ENCODE data around the gene SLC47A2.

Gene SLC47A2

DNA sequence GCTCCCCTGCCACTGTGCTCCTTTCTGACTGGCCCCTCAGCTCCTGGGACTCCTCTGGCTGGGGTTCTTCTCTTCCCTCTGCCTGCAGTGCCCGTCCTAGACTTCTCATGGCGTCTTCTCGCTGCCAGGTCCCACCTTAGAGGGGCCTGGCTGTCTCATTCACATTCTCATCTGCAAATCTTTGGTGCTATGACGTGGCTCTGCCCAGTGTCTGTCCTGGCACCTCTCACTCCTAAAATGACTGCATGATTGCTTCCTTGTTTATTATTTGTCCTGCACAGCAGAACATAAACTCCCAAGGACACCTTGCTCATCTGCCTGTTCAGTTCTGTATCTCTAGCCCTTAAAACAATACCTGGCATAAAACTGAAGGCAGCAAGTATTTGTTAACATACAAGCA lies 86.3 kb downstream of the SLC47A2 start:
- Histone ChIP-seq H3K36me3 (ENCODE audit: insufficient read depth, low read length) (no peaks in the 10 kb centered on the region), H3K27me3 (ENCODE audit: insufficient read depth, low read length, poor library complexity, severe bottlenecking) (no peaks in the 10 kb centered on the region), H3K9me3 (ENCODE audit: insufficient read depth, low read depth, low read length) (no peaks in the 10 kb centered on the region), H2AFZ (ENCODE audit: low read length) (no peak overlapping the region), H4K20me1 (ENCODE audit: insufficient read depth, low read length, poor library complexity, severe bottlenecking) (no peaks in the 10 kb centered on the region), H3K4me3 (ENCODE audit: low read length, poor library complexity, severe bottlenecking) (no peak overlapping the region), H3K4me1 (ENCODE audit: insufficient read depth, low read length, poor library complexity, severe bottlenecking) (no peaks in the 10 kb centered on the region), H3K4me2 (ENCODE audit: low read depth, low read length, poor library complexity, severe bottlenecking) (no peak overlapping the region), H3K79me2 (ENCODE audit: insufficient read depth, low read length) (no peaks in the 10 kb centered on the region), H3F3A (ENCODE audit: low read depth) (no peaks in the 10 kb centered on the region), H3K9me2 (replicated peaks; ENCODE audit: low read depth, low read length) (no peaks in the 10 kb centered on the region), H3K9ac (ENCODE audit: low read depth, low read length, poor library complexity, severe bottlenecking) (no peak overlapping the region)
- TF ChIP-seq, protein P1, sequence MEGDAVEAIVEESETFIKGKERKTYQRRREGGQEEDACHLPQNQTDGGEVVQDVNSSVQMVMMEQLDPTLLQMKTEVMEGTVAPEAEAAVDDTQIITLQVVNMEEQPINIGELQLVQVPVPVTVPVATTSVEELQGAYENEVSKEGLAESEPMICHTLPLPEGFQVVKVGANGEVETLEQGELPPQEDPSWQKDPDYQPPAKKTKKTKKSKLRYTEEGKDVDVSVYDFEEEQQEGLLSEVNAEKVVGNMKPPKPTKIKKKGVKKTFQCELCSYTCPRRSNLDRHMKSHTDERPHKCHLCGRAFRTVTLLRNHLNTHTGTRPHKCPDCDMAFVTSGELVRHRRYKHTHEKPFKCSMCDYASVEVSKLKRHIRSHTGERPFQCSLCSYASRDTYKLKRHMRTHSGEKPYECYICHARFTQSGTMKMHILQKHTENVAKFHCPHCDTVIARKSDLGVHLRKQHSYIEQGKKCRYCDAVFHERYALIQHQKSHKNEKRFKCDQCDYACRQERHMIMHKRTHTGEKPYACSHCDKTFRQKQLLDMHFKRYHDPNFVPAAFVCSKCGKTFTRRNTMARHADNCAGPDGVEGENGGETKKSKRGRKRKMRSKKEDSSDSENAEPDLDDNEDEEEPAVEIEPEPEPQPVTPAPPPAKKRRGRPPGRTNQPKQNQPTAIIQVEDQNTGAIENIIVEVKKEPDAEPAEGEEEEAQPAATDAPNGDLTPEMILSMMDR (conservative IDR thresholded peaks at IDR 0.05; ENCODE audit: low read length): no peak
- TF ChIP-seq EZH2phosphoT487 (IDR thresholded peaks at IDR 0.05; ENCODE audit: borderline replicate concordance): no peak

DNA sequence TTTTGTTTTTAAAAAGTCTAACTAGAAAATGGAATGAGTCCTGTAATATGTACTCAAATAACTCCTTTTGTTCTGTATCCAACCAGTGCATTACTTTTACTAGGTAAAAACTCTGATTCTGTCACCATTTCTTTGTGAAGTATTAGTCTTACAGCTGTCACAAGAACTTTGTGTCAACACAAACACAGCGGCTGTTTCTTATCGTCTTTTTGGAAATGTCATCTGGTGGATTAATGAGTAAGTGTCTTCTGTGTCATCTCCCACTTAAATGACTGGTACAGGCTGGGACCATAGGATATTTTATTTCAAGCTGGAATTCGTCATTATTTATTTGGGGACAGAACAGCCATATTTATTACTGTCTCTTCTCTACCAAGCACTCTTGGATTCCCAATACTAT lies 86.9 kb downstream of the SLC47A2 start:
- H3K36me3 ChIP-seq (ENCODE audit: insufficient read depth, low read length): no peaks in the 10 kb centered on the region
- H3K9me3 ChIP-seq (ENCODE audit: insufficient read depth, low read depth, low read length): no peaks in the 10 kb centered on the region
- no peaks in the 10 kb centered on the region for H3F3A ChIP-seq (ENCODE audit: low read depth)
- no peaks in the 10 kb centered on the region for H3K9me2 ChIP-seq (replicated peaks; ENCODE audit: low read depth, low read length)
- TF ChIP-seq, protein P1 (conservative IDR thresholded peaks at IDR 0.05; ENCODE audit: low read length): no peak
- no peak for TF ChIP-seq EZH2phosphoT487 (IDR thresholded peaks at IDR 0.05; ENCODE audit: borderline replicate concordance)
- H2AFZ ChIP-seq (ENCODE audit: low read length): no peak overlapping the region
- H3K4me3 ChIP-seq (ENCODE audit: low read length, poor library complexity, severe bottlenecking): no peak overlapping the region
- no peaks in the 10 kb centered on the region for H3K4me1 ChIP-seq (ENCODE audit: insufficient read depth, low read length, poor library complexity, severe bottlenecking)
- no peaks in the 10 kb centered on the region for H3K79me2 ChIP-seq (ENCODE audit: insufficient read depth, low read length)
- H4K20me1 ChIP-seq (ENCODE audit: insufficient read depth, low read length, poor library complexity, severe bottlenecking): no peaks in the 10 kb centered on the region
- H3K4me2 ChIP-seq (ENCODE audit: low read depth, low read length, poor library complexity, severe bottlenecking): no peak overlapping the region
- H3K9ac ChIP-seq (ENCODE audit: low read depth, low read length, poor library complexity, severe bottlenecking): no peak overlapping the region
- no peaks in the 10 kb centered on the region for H3K27me3 ChIP-seq (ENCODE audit: insufficient read depth, low read length, poor library complexity, severe bottlenecking)

Data from Loucy (cell line).